GM12875 (cell line): ENCODE data around the gene MVB12B.

ENCODE experiments used
- H3K4me3 ChIP-seq: one replicate; pipeline ENCODE4 v1.5.1; 2011; ENCODE audit warnings: low read depth, low read length, control low read depth
- TF ChIP-seq, protein P1 (sequence below): IDR thresholded peaks from 2 replicates; pipeline ENCODE4 v1.5.1; 2011; ENCODE audit warnings: low read depth, mild to moderate bottlenecking, control low read depth, inconsistent platforms, low read length, moderate library complexity, borderline replicate concordance; ENCODE audit not compliant: insufficient read depth

The MVB12B gene

DNA sequence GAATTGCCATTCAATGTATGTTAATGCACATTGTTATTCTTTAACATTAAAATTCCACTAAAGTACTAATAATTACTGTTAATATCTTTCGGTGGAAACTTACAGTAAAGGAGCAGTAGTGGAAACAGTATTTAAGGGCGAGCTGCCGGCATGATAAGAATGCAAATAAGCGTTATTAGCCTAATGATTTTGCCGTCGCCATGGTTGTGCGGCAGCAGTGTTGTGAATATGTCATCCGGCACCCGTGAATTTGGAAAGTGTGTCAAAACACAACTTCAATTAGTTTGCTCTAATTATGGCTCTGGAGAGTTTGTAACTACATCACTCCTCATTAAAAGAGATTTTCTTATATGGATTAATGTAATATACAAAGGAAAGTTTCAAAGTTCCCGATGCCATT is 81.4 kb downstream of the MVB12B start:
- H3K4me3 ChIP-seq = no peak overlapping the region
- TF ChIP-seq, protein P1, sequence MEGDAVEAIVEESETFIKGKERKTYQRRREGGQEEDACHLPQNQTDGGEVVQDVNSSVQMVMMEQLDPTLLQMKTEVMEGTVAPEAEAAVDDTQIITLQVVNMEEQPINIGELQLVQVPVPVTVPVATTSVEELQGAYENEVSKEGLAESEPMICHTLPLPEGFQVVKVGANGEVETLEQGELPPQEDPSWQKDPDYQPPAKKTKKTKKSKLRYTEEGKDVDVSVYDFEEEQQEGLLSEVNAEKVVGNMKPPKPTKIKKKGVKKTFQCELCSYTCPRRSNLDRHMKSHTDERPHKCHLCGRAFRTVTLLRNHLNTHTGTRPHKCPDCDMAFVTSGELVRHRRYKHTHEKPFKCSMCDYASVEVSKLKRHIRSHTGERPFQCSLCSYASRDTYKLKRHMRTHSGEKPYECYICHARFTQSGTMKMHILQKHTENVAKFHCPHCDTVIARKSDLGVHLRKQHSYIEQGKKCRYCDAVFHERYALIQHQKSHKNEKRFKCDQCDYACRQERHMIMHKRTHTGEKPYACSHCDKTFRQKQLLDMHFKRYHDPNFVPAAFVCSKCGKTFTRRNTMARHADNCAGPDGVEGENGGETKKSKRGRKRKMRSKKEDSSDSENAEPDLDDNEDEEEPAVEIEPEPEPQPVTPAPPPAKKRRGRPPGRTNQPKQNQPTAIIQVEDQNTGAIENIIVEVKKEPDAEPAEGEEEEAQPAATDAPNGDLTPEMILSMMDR = no peak

DNA sequence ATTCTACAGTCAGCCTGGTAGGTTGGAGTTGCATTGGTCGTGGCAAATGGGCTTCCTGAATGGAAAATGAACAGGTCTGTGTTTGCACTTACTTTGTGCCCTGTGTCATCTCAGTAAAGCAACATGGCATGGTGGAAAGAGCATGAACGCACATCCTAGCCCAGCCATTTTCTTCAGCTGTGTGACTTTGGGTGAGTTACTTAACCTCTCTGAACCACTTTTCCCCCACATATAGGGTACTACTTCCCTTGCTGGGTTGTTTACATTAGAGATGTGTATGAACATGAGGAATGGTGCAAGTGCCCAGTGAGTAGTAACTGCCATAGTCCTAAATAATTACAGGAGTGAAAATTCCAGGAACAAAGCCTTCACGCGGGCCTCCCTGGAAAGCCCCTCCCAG is 83.6 kb downstream of the MVB12B start:
- TF ChIP-seq, protein P1 = no peak

DNA sequence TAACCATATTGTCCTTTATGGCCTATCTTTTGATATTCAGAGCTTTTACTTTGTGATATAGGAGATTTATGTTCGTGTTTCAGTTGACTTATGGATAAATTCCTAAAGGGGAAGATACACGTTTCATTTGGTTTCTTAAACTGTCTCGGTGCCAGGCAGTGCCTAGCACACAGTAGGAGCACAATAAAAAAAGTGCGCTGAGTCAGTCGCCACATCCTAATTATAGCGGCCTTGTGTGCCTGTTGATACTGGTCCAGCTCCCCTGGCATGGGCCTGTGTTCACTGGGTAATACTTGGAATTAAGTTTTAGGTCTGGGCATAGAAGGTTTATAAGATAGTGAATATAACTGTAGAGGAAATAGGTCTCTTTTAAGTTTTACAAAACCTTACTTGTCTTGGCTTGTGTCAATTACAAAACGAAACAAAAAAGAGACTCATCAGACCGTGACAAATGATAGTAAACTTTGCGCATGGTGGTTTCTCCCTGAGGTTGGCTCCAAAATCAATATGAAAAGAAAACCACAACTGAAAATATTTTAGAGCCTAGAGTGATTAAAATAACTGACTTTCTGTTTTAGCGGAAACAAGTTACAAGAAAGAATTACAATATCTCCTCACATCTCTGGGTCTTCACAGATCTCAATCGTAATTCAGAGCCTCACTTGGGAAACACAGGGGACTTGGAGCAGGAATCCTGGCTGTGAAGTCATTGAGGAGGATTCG is 84.8 kb downstream of the MVB12B start:
- no peak overlapping the region for H3K4me3 ChIP-seq

More for the DNA sequence above, 83.6 kb downstream of the MVB12B start:
- H3K4me3 ChIP-seq = no peak overlapping the region

DNA sequence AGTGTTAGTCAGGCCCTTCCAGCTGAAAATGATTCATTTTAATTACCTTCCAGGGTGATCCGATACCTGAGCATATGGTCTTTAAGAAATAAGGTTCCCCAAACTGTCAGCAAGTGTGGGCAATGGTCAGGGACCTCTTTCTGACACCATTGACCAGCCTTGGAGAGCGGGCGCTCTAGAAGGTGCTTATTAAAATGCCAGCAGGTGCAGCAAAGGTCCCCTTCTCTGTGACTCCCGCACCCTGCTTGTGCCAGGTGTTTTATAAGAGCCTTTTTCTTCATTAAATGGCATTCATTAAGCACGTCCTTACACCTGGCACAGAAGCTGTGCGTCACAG is 85.3 kb downstream of the MVB12B start:
- no peak overlapping the region for H3K4me3 ChIP-seq
- TF ChIP-seq, protein P1 = no peak

More for the DNA sequence above, 84.8 kb downstream of the MVB12B start:
- TF ChIP-seq, protein P1 = no peak

DNA sequence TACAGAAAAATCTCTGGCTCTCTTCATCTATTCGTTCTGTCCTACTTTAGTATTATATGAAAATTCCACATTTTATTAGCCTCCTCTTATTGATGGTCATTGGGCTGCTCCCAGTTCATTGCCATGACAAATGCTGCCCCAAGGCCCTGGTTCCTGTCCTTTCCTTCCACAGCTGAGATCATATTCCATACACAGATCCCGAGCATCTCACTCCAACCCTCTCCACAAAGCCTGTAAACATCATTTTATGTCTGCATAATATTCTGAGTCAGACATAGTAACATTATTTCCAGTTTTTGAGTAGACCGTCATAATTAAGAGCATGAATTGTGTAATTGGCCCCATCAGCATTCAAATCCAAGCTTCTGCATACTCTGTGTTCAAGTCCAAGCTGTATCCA is 86.3 kb downstream of the MVB12B start:
- TF ChIP-seq, protein P1 = no peak
- no peak overlapping the region for H3K4me3 ChIP-seq

DNA sequence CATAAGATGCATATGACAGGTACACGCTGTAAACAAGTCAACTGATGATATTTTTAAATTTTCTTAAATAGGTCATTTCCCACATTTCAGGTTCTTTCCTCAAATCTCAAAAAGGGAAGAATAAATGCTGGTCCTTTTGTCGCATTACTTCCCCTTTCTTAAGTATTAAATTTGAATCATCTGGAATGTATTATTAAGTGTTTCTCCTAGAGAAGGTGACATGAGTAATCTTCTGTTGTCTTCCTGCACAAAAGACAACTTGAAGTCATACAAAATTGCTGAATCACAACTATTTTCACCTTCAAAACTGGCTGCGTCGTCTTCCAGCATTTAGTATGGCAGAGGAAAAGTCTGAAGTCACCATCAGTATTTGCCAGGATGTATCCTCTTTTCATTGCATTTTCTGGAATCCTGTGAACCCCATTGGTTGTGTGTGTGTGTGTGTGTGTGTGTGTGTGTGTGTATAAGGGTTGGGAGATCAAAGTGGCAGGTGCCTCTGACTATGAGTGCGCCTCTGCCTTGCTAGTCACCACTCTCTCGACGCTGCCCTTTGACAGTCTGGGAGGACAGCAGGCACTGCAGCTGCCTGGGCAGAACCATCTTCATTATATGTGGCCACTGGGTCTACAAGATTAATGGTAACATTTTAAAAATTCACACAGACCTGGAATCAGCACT is 86.9 kb downstream of the MVB12B start:
- H3K4me3 ChIP-seq = no peak overlapping the region
- TF ChIP-seq, protein P1 = no peak
